Transverse colon (tissue), 3 donors: ENCODE results near the gene KRT1.

Experiments
- CTCF ChIP-seq, 5 experiments: fragments of 200-600 bp in 3 of 5; fragments of 450-650 bp in 2 of 5; sonication (generic) in 3 of 5; IDR thresholded peaks; 1 replicate in 2 of 5; 2 replicates in 3 of 5; pipeline ENCODE4 v1.5.1; 2016 to 2017; ENCODE audit warnings: antibody characterized with exemption in 5 of 5, inconsistent platforms in 3 of 5, mild to moderate bottlenecking in 2 of 5, moderate library complexity in 1 of 5
- EP300 ChIP-seq: sonication (generic); formaldehyde crosslinking; IDR thresholded peaks from one replicate; pipeline ENCODE4 v1.6.1; 2017; ENCODE audit warnings: antibody characterized with exemption, low read depth
- POLR2A ChIP-seq: fragments of 450-650 bp; IDR thresholded peaks from one replicate; pipeline ENCODE4 v1.6.1; 2016; ENCODE audit warnings: antibody characterized with exemption, mild to moderate bottlenecking, moderate library complexity

- TF ChIP-seq POLR2A, result no peak
- no peak for TF ChIP-seq CTCF (IDR thresholded peaks at IDR 0.05)
- no peak for TF ChIP-seq EP300
These were observed 6.7 kb upstream of the KRT1 start for GRCh38 chr12:52686756-52687487.
